Nephron progenitor cell (in vitro differentiated cells): ENCODE measurements around the gene HELLS.

Experiments used
- DNase-seq: peaks from one replicate; pipeline ENCODE4 v3.0.0; 2021
- H3K27ac Mint-ChIP-seq: 2 replicates; pipeline ENCODE4 v1.8.0; 2021; ENCODE audit warnings: mild to moderate bottlenecking, moderate library complexity, mixed read lengths
- H3K27me3 Mint-ChIP-seq: 2 replicates; pipeline ENCODE4 v1.8.0; 2021; ENCODE audit warnings: mild to moderate bottlenecking, low read depth, mixed read lengths; ENCODE audit not compliant: poor library complexity
- H3K36me3 Mint-ChIP-seq: 2 replicates; pipeline ENCODE4 v1.8.0; 2021; ENCODE audit warnings: low read depth, mixed read lengths
- H3K4me1 Mint-ChIP-seq: 2 replicates; pipeline ENCODE4 v1.8.0; 2021; ENCODE audit warnings: mixed read lengths
- H3K4me3 Mint-ChIP-seq: 2 replicates; pipeline ENCODE4 v1.8.0; 2021; ENCODE audit warnings: mild to moderate bottlenecking, moderate library complexity, mixed read lengths
- H3K9me3 Mint-ChIP-seq: 2 replicates; pipeline ENCODE4 v1.8.0; 2021; ENCODE audit warnings: mild to moderate bottlenecking, moderate library complexity, mixed read lengths
- CTCF ChIP-seq: fragments of 200-600 bp; sonication (generic); IDR thresholded peaks from 2 replicates; pipeline ENCODE4 v1.5.0; 2021; ENCODE audit warnings: antibody characterized with exemption

HELLS gene

GRCh38 chr10:94617389-94617944 lies 71.9 kb downstream of the HELLS start:
- no peak for DNase-seq
- H3K27me3 Mint-ChIP-seq: no peaks in the 10 kb centered on the region
- no peaks in the 10 kb centered on the region for H3K4me1 Mint-ChIP-seq
- no peaks in the 10 kb centered on the region for H3K9me3 Mint-ChIP-seq
- no peak overlapping the region for H3K4me3 Mint-ChIP-seq
- H3K36me3 Mint-ChIP-seq: peaks cover 24% of the 10 kb centered on the region
- no peak for TF ChIP-seq CTCF
- H3K27ac Mint-ChIP-seq: no peak overlapping the region

GRCh38 chr10:94622666-94623205 lies 77.1 kb downstream of the HELLS start:
- Mint-ChIP-seq H3K4me1 (no peaks in the 10 kb centered on the region), H3K27ac (no peak overlapping the region), H3K9me3 (peaks cover 14% of the 10 kb centered on the region)

GRCh38 chr10:94623572-94623971 lies 78.0 kb downstream of the HELLS start:
- DNase-seq: no peak
- H3K9me3 Mint-ChIP-seq: peaks cover 14% of the 10 kb centered on the region
- no peak for TF ChIP-seq CTCF
- no peaks in the 10 kb centered on the region for H3K27me3 Mint-ChIP-seq
- no peaks in the 10 kb centered on the region for H3K4me1 Mint-ChIP-seq
- H3K4me3 Mint-ChIP-seq: no peak overlapping the region
- no peak overlapping the region for H3K27ac Mint-ChIP-seq
- peaks cover 5% of the 10 kb centered on the region for H3K36me3 Mint-ChIP-seq

More at GRCh38 chr10:94622666-94623205, 77.1 kb downstream of the HELLS start:
- Mint-ChIP-seq H3K4me3 (no peak overlapping the region), H3K27me3 (no peaks in the 10 kb centered on the region), H3K36me3 (peaks cover 5% of the 10 kb centered on the region)
- no peak for TF ChIP-seq CTCF
- DNase-seq: no peak

- Mint-ChIP-seq H3K9me3 (peaks cover 15% of the 10 kb centered on the region), H3K27ac (no peak overlapping the region), H3K4me1 (no peaks in the 10 kb centered on the region), H3K27me3 (no peaks in the 10 kb centered on the region), H3K36me3 (peaks cover 5% of the 10 kb centered on the region), H3K4me3 (no peak overlapping the region)
- no peak for DNase-seq
- no peak for TF ChIP-seq CTCF
These were observed 80.9 kb downstream of the HELLS start for GRCh38 chr10:94626476-94626875.

GRCh38 chr10:94627511-94627910 lies 81.9 kb downstream of the HELLS start:
- H3K27ac Mint-ChIP-seq: no peak overlapping the region
- DNase-seq: no peak
- H3K9me3 Mint-ChIP-seq: peaks cover 22% of the 10 kb centered on the region
- no peak overlapping the region for H3K4me3 Mint-ChIP-seq
- H3K36me3 Mint-ChIP-seq: peaks cover 5% of the 10 kb centered on the region
- no peak for TF ChIP-seq CTCF
- H3K4me1 Mint-ChIP-seq: no peaks in the 10 kb centered on the region
- no peaks in the 10 kb centered on the region for H3K27me3 Mint-ChIP-seq
